ENCODE data around the gene DTX3.

GRCh38 chr12:57627501-57628279, 23.1 kb downstream of the DTX3 start:
- TF ChIP-seq CTCF (IDR thresholded peaks at IDR 0.05) (no peak), POLR2AphosphoS5 (IDR thresholded peaks at IDR 0.05) (no peak), POLR2A (IDR thresholded peaks at IDR 0.05) (no peak)
